ENCODE results near the gene IL16. TPM values are rescaled to one million over a fixed set of nuclear protein-coding genes. Genes with fewer than 3 reads are reported as not detected.

IL16 gene
- total and polyA plus RNA-seq, 9 of the 15 experiments (the other 6 are each of a cell fraction or from before 2014, with no cell fraction given), result 1.4 to 18.8 (median 10.6) TPM

GRCh38 chr15:81351651-81352050 lies 155.0 kb downstream of the IL16 start:
- Histone ChIP-seq H3K4me2 (ENCODE audit: insufficient read depth, low read length) (no peak overlapping the region), H3K9me1 (ENCODE audit: control insufficient read depth, insufficient read depth, low read length) (no peaks in the 10 kb centered on the region), H2AFZ (ENCODE audit: low read depth, low read length) (no peak overlapping the region), H3K27me3 (ENCODE audit: control insufficient read depth in 2 of 2, insufficient read depth in 2 of 2, low read length in 2 of 2) (peaks cover 0 to 39% of the 10 kb centered on the region in 2 experiments), H3K27ac (ENCODE audit: extremely low read depth, low read depth, low read length) (no peak overlapping the region), H4K20me1 (replicated peaks; ENCODE audit: control insufficient read depth, insufficient read depth, low read length) (no peaks in the 10 kb centered on the region; the same call in 1 of the 2 replicates), H3K79me2 (ENCODE audit: control insufficient read depth, insufficient read depth, low read length) (no peaks in the 10 kb centered on the region), H3K9ac (ENCODE audit: insufficient read depth in 1 of 2, low read depth in 2 of 2, low read length in 2 of 2) (no peak overlapping the region), H3K4me1 (replicated peaks in 1 of 2; ENCODE audit: control insufficient read depth in 2 of 2, insufficient read depth in 2 of 2, low read length in 2 of 2) (no peaks in the 10 kb centered on the region), H3K9me3 (replicated peaks; ENCODE audit: control insufficient read depth, insufficient read depth, low read depth, low read length) (no peaks in the 10 kb centered on the region), H3K36me3 (ENCODE audit: control insufficient read depth, insufficient read depth, low read length) (no peaks in the 10 kb centered on the region), H3K4me3 (no peak overlapping the region)
- 0% methylated on average over 5 of the region's 5 CpGs for WGBS (ENCODE audit: insufficient coverage, low coverage, missing lambda C conversion rate)
- no peak for TF ChIP-seq ZSCAN29 (IDR thresholded peaks at IDR 0.05)
- ChIA-PET POLR2A (interaction anchor here (0.7 kb wide), 1 partner anchor 211 kb away, joined by 3 read pairs; no protein-coding TSS in a partner anchor), CTCF (ENCODE audit: low intra/inter-chr PET ratio) (no interaction called here)
- ATAC-seq (no peak), DNase-seq (ENCODE audit: extremely low read depth in 1 of 4, low spot score in 3 of 4) (no peak), FAIRE-seq (no peak)
- in situ Hi-C loops (cut with MboI), result no loop called here
- intact Hi-C loops (cut with micrococcal nuclease), result no loop called here
- BruUV-seq (replicated peaks), result no TSS peak

GRCh38 chr15:81356252-81356651 lies 159.6 kb downstream of the IL16 start:
- H2AFZ ChIP-seq (ENCODE audit: low read depth, low read length), result no peak overlapping the region
- peaks cover 3 to 35% of the 10 kb centered on the region in 2 experiments for H3K27me3 ChIP-seq (ENCODE audit: control insufficient read depth in 2 of 2, insufficient read depth in 2 of 2, low read length in 2 of 2)
- intact Hi-C loops (cut with micrococcal nuclease) (no loop called here), in situ Hi-C loops (cut with MboI) (no loop called here)
- no peak overlapping the region for H3K4me2 ChIP-seq (ENCODE audit: insufficient read depth, low read length)
- BruUV-seq (replicated peaks), result no TSS peak
- H3K9me1 ChIP-seq (ENCODE audit: control insufficient read depth, insufficient read depth, low read length), result no peaks in the 10 kb centered on the region
- WGBS (ENCODE audit: insufficient coverage, low coverage, missing lambda C conversion rate), result 7% methylated on average over 5 of the region's 5 CpGs
- no peaks in the 10 kb centered on the region for H4K20me1 ChIP-seq (replicated peaks; ENCODE audit: control insufficient read depth, insufficient read depth, low read length)
- no peak overlapping the region for H3K4me3 ChIP-seq
- no peaks in the 10 kb centered on the region for H3K36me3 ChIP-seq (ENCODE audit: control insufficient read depth, insufficient read depth, low read length)
- no peak overlapping the region for H3K27ac ChIP-seq (ENCODE audit: extremely low read depth, low read depth, low read length)
- H3K79me2 ChIP-seq (ENCODE audit: control insufficient read depth, insufficient read depth, low read length), result no peaks in the 10 kb centered on the region
- ChIA-PET CTCF (ENCODE audit: low intra/inter-chr PET ratio) (no interaction called here), POLR2A (interaction anchor here (0.6 to 1.1 kb wide), 3 partner anchors 15 to 37 kb away, joined by 3 to 6 read pairs (median 3); no protein-coding TSS in a partner anchor)
- DNase-seq (ENCODE audit: extremely low read depth in 1 of 4, low spot score in 3 of 4), result no peak
- ATAC-seq, result no peak
- H3K4me1 ChIP-seq (replicated peaks in 1 of 2; ENCODE audit: control insufficient read depth in 2 of 2, insufficient read depth in 2 of 2, low read length in 2 of 2), result no peaks in the 10 kb centered on the region
- no peaks in the 10 kb centered on the region for H3K9me3 ChIP-seq (replicated peaks; ENCODE audit: control insufficient read depth, insufficient read depth, low read depth, low read length)
- no peak for FAIRE-seq
- no peak overlapping the region for H3K9ac ChIP-seq (ENCODE audit: insufficient read depth in 1 of 2, low read depth in 2 of 2, low read length in 2 of 2)
- no peak for TF ChIP-seq RCOR1 (IDR thresholded peaks at IDR 0.05; ENCODE audit: borderline replicate concordance in 1 of 2, low read depth in 2 of 2, low read length in 2 of 2)
- no peak for TF ChIP-seq SMAD3 (CRISPR knock-in tag; conservative IDR thresholded peaks at IDR 0.05)
- TF ChIP-seq THAP7 (CRISPR knock-in tag; IDR thresholded peaks at IDR 0.05), result no peak
- no peak for TF ChIP-seq TRIM25 (IDR thresholded peaks at IDR 0.05; ENCODE audit: borderline replicate concordance)
- TF ChIP-seq PHF8 (IDR thresholded peaks at IDR 0.05; ENCODE audit: borderline replicate concordance, low read length), result no peak
- TF ChIP-seq ZNF384 (IDR thresholded peaks at IDR 0.05; ENCODE audit: low read depth, low read length), result no peak
- TF ChIP-seq TAF7 (tag; IDR thresholded peaks at IDR 0.05), result no peak
- TF ChIP-seq BCLAF1 (IDR thresholded peaks at IDR 0.05; ENCODE audit: borderline replicate concordance in 1 of 2, control insufficient read depth in 1 of 2, low read depth in 2 of 2, low read length in 1 of 2), result no peak
- TF ChIP-seq SMARCB1 (IDR thresholded peaks at IDR 0.05; ENCODE audit: insufficient read length, low read depth), result no peak
